Stimulated activated CD4-positive, alpha-beta T cell treated with anti-CD3 and anti-CD28 coated beads, Interleukin-4, amount 100 ng/mL, for 1 hour (primary cell): ENCODE results near the gene PLAC8L1.

Experiments
- DNase-seq: peaks from one replicate; pipeline ENCODE4 v3.0.0-alpha.2; 2020

The PLAC8L1 gene

DNA sequence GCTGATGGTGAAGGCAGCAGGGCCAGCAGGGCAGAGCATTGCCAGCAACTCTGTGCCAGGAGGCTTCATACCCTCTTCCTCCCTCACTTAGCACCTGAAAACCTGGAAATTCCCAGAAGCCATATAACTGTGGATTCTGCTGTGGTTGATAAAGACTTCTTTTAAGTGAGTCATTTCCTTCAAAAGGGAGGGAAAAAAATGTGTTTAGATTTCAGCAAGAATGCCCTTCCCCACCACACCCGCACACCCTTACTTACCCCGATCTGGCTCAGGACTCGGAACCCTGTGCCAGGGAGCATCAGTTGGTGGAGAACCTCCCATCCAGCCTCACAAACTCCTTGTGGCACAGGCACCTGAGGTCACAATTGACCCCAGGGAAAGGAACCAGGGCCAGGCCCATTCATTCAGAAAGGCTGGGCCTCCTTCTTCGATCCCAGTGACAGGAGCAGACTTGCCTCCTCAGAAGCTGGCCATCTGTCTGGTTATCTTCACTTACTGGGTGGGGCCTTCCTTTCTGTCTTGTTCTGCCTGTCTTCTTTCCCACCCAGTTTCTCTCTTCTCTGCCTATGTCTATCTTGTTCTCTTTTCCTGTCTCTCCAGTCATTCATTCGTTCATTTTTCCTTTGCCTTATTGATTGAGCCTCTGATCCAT, 62.6 kb downstream of the PLAC8L1 start:
- DNase-seq, result no peak

GRCh38 chr5:146041180-146041789, 64.1 kb downstream of the PLAC8L1 start:
- DNase-seq, result no peak

GRCh38 chr5:146040527-146040926, 64.8 kb downstream of the PLAC8L1 start:
- no peak for DNase-seq

DNA sequence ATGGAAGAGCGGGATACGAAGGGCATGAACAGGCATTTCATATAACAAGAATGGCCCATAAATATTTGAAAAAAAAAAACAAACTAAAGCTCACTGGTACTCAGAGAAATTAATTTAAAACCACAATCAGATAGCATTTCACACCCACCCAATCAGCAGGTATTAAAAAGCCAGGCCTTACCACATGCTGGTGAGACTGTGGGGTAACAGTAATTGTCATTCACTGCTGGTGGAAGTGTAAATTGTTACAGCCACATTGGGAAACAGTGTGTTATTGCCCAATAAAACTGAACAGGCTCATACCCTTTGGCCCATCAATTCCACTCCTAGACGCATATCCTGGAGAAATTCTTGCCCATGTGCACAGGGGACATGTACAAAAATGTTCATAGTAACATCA, 66.0 kb downstream of the PLAC8L1 start:
- no peak for DNase-seq

DNA sequence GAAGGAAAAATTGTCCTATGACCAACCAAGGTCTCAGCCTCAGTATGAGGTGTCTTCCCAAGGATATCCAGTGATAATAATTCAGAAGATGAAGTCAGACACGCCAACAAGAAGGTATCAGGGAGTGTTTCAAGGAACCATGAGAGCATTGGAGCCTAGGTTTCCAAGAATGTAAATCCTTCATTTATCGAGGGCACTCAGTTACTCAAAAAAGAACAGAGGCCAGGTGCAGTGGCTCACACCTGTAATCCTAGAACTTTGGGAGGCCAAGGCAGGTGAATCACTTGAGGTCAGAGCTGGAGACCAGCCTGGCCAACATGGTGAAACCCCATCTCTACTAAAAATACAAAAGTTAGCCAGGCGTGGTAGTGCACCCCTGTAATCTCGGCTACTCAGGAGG, 70.8 kb downstream of the PLAC8L1 start:
- DNase-seq, result no peak
